Activated CD8-positive, alpha-beta T cell treated with anti-CD3 and anti-CD28 coated beads for 36 hours (primary cell): Measurements from ENCODE around the gene ATP6V0A4. TPM values are rescaled to one million over a fixed set of nuclear protein-coding genes. Genes with fewer than 3 reads are reported as not detected.

Experiments used
- ATAC-seq: fragments of 200-7000 bp; cut with Tn5 transposase; one replicate; pipeline ENCODE4 v1.10.0; 2021; ENCODE audit warnings: mild to moderate bottlenecking, moderate library complexity
- CTCF ChIA-PET: fragments of 350-600 bp; sonication (Branson Sonifier 250); formaldehyde crosslinking; loops from one replicate; lab custom pipeline; 2021; ENCODE audit warnings: antibody characterized with exemption; lab: Charles Lee
- POLR2A ChIA-PET: fragments of 350-600 bp; sonication (Branson Sonifier 250); formaldehyde crosslinking; loops from one replicate; lab custom pipeline; 2021; ENCODE audit warnings: antibody characterized with exemption; lab: Charles Lee
- DNase-seq: peaks from one replicate; pipeline ENCODE4 v3.0.0-alpha.2; 2020
- H3K27ac Mint-ChIP-seq: one replicate; pipeline ENCODE4 v1.8.0; 2021; ENCODE audit warnings: mild to moderate bottlenecking, mixed read lengths
- H3K27me3 Mint-ChIP-seq: one replicate; pipeline ENCODE4 v1.8.0; 2021; ENCODE audit warnings: mixed read lengths
- H3K36me3 Mint-ChIP-seq: one replicate; pipeline ENCODE4 v1.8.0; 2021; ENCODE audit warnings: low read depth, mixed read lengths
- H3K4me1 Mint-ChIP-seq: one replicate; pipeline ENCODE4 v1.8.0; 2021; ENCODE audit warnings: low read depth, mixed read lengths
- H3K4me3 Mint-ChIP-seq: one replicate; pipeline ENCODE4 v1.8.0; 2021; ENCODE audit warnings: mild to moderate bottlenecking, moderate library complexity, mixed read lengths
- H3K9me3 Mint-ChIP-seq: one replicate; pipeline ENCODE4 v1.8.0; 2021; ENCODE audit warnings: mixed read lengths
- CTCF ChIP-seq: fragments of 200-600 bp; IDR thresholded peaks from one replicate; pipeline ENCODE4 v1.8.0; 2022; ENCODE audit warnings: antibody characterized with exemption, mild to moderate bottlenecking
- intact Hi-C: fragments of 100-400 bp; cut with micrococcal nuclease; formaldehyde crosslinking; loops from one replicate; pipeline ENCODE4 v1.10.0; 2022
- total RNA-seq, 2 experiments: library from RNA; stranded (reverse); gene quantifications; one replicate each; pipeline ENCODE4 v1.2.3, GENCODE V29; 2021

The ATP6V0A4 gene
- total RNA-seq, 2 experiments from 2014 or later = not detected

DNA sequence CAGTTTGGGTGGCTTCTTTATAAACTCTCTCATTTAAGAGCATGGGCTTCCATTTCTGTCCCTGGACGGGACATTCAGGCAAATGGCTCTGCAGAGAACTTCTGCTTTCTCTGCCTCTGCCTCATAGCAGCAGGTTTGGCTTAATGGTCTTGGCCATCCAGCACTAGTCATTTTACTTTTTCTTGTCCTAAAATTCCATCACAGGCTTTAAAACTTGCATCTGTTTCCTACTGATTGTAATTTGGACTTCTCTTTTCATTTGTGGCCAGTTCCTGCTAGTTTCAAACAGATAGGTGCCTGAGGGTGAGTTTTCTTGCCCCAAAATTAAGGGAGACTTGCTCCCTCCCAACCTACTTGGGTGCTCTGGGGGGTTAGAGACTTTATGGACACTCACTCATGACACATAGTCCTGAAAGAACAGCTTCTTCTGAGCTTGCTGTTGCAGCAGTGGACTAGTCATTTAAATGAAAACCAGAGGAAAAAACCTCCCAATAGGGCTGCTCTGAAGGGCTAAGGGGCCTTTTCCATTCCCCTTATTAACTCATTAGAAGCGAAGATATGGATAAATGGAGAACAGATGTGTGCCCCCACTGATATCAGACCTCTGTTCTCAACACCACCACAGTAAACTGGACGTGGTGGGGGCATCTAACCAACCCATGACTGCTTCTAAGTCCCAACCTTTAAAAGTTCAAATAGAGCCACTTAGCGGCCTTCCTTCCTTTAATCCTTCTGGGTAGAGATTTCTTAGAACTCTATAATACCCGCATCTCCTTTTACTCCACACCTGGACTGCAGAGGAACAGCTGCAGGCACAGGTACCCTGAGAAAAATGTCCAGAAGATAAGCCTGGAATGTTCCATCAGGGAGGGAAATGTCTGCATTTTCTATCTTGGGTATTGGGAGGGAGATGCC is 135.7 kb downstream of the ATP6V0A4 start:
- Mint-ChIP-seq H3K27ac (no peak overlapping the region), H3K4me1 (peaks cover under 1% of the 10 kb centered on the region), H3K27me3 (peaks cover 7% of the 10 kb centered on the region), H3K4me3 (no peak overlapping the region), H3K9me3 (peaks cover 1% of the 10 kb centered on the region), H3K36me3 (no peaks in the 10 kb centered on the region)
- CTCF ChIA-PET = no interaction called here
- ATAC-seq (no peak), DNase-seq (no peak)
- intact Hi-C loops = no loop called here
- TF ChIP-seq CTCF = no peak
- POLR2A ChIA-PET = no interaction called here

DNA sequence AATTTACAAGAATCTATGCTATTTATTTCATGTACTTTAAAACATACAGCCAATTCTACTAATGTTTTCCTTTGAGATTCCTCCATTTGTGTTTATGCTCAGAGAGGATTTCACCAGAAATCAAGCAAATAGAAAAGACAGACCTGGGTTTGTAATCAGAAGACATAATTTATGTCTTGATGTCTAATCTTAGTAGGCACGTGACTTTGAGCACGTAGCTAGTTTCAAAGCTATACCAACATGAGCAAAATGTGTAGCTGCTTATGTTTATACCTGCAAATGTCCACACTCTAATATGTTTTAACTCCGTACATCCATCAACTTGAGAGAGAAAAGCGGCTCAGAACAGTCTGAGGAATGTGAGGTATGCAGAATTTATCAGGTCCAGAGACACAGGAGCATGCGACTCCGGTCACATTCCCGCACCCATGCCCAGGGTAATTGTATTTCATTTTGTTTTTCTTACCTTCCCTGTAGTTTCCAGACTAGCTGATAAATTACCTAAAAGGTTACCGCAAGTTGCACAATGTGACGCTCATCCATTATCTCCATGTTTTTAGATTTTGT is 136.8 kb downstream of the ATP6V0A4 start:
- Mint-ChIP-seq H3K4me3 (no peak overlapping the region), H3K27me3 (peaks cover 2% of the 10 kb centered on the region), H3K36me3 (no peaks in the 10 kb centered on the region), H3K9me3 (peaks cover 1% of the 10 kb centered on the region), H3K27ac (no peak overlapping the region), H3K4me1 (no peaks in the 10 kb centered on the region)
- TF ChIP-seq CTCF = no peak
- DNase-seq = no peak
- ChIA-PET POLR2A (no interaction called here), CTCF (no interaction called here)
- intact Hi-C loops = no loop called here
- no peak for ATAC-seq

DNA sequence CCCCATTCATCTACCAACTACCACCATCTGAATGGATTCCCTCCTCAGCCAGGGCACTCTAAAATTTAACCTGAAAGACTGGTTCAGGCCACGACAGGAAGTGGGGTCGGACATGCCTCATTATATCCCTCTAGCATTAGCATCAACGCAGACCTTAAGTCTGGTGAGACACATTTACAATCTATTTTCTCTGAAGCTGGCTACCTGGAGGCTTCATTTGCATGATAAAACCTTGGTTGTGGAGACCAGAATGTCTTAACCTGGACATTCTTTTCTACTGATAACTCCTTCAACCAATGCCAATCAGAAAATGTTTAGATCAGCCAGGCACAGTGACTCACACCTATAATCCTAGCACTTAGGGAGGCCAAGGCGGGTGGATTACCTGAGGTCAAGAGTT is 139.1 kb downstream of the ATP6V0A4 start:
- intact Hi-C loops = no loop called here
- TF ChIP-seq CTCF = no peak
- CTCF ChIA-PET = no interaction called here
- no peaks in the 10 kb centered on the region for H3K4me1 Mint-ChIP-seq
- H3K9me3 Mint-ChIP-seq = peaks cover 1% of the 10 kb centered on the region
- DNase-seq = no peak
- no peaks in the 10 kb centered on the region for H3K27me3 Mint-ChIP-seq
- no peak for ATAC-seq
- H3K4me3 Mint-ChIP-seq = no peak overlapping the region
- POLR2A ChIA-PET = no interaction called here
- H3K27ac Mint-ChIP-seq = no peak overlapping the region
- no peaks in the 10 kb centered on the region for H3K36me3 Mint-ChIP-seq

GRCh38 chr7:138657854-138658386 is 140.1 kb downstream of the ATP6V0A4 start:
- ATAC-seq = no peak
- TF ChIP-seq CTCF = no peak
- Mint-ChIP-seq H3K4me3 (no peak overlapping the region), H3K27me3 (no peaks in the 10 kb centered on the region), H3K27ac (no peak overlapping the region), H3K36me3 (no peaks in the 10 kb centered on the region), H3K9me3 (peaks cover 1% of the 10 kb centered on the region), H3K4me1 (no peaks in the 10 kb centered on the region)
- ChIA-PET POLR2A (interaction anchor here (0.8 kb wide), 1 partner anchor 14 kb away, joined by 3 read pairs; no protein-coding TSS in a partner anchor), CTCF (interaction anchor here (0.6 kb wide), 1 partner anchor 54 kb away, joined by 3 read pairs; no protein-coding TSS in a partner anchor)
- DNase-seq = no peak
- intact Hi-C loops = no loop called here

- CTCF ChIA-PET = no interaction called here
Measured at GRCh38 chr7:138656952-138657351, 141.0 kb downstream of the ATP6V0A4 start.

More at GRCh38 chr7:138656952-138657351, 141.0 kb downstream of the ATP6V0A4 start:
- ATAC-seq = no peak
- no peaks in the 10 kb centered on the region for H3K4me1 Mint-ChIP-seq
- no peak overlapping the region for H3K4me3 Mint-ChIP-seq
- DNase-seq = no peak
- no peaks in the 10 kb centered on the region for H3K27me3 Mint-ChIP-seq
- peaks cover 1% of the 10 kb centered on the region for H3K9me3 Mint-ChIP-seq
- TF ChIP-seq CTCF = no peak
- POLR2A ChIA-PET = no interaction called here
- H3K27ac Mint-ChIP-seq = no peak overlapping the region
- H3K36me3 Mint-ChIP-seq = no peaks in the 10 kb centered on the region
- intact Hi-C loops = no loop called here
